HUES6 (cell line): ENCODE data around the gene CASKIN2.
A peak's percentile ranks its signal among the peaks of the same experiment; 100 is the strongest.

Experiments
- H3K27ac ChIP-seq: 2 replicates; pipeline ENCODE4 v1.7.0; 2013; ENCODE audit warnings: low read depth, mild to moderate bottlenecking, low read length, inconsistent platforms
- H3K27me3 ChIP-seq: 2 replicates; pipeline ENCODE4 v1.6.1; 2013; ENCODE audit warnings: low read length; ENCODE audit not compliant: control insufficient read depth, insufficient read depth
- H3K36me3 ChIP-seq: 2 replicates; pipeline ENCODE4 v1.6.1; 2013; ENCODE audit warnings: low read length; ENCODE audit not compliant: control insufficient read depth, insufficient read depth
- H3K4me1 ChIP-seq: 2 replicates; pipeline ENCODE4 v1.6.1; 2013; ENCODE audit warnings: low read length; ENCODE audit not compliant: control insufficient read depth, insufficient read depth
- H3K4me3 ChIP-seq: 2 replicates; pipeline ENCODE4 v1.5.1; 2013; ENCODE audit warnings: low read depth, low read length
- H3K9ac ChIP-seq: one replicate; pipeline ENCODE4 v1.6.1; 2013; ENCODE audit warnings: mild to moderate bottlenecking, low read length
- H3K9me3 ChIP-seq: 2 replicates; pipeline ENCODE4 v1.6.1; 2013; ENCODE audit warnings: low read depth, low read length; ENCODE audit not compliant: control insufficient read depth, insufficient read depth

CASKIN2 gene

DNA sequence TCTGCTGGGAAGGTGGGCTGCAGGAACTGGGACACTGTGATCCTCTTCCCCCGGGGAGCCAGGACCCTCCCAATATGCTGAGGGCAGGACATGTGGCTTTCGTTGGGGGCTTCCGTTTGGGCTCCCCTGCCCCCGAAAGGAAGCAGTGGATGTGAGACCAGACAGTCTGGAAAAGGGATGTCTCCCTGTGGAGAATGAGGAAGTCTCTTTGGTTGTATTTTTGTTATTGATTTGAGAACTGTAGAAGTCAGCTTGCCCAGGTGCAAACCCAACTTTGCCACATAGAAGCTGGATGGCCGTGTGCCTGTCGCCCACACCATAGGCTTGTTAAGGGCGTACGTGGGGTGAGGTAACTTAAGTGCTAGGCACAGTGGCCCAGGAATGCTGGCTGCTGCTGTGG is 28.9 kb upstream of the CASKIN2 start:
- H3K9ac ChIP-seq, result no peak overlapping the region
- H3K4me1 ChIP-seq, result peaks cover 27% of the 10 kb centered on the region
- no peak overlapping the region for H3K4me3 ChIP-seq
- H3K9me3 ChIP-seq, result no peaks in the 10 kb centered on the region
- H3K27ac ChIP-seq, result no peak overlapping the region
- H3K36me3 ChIP-seq, result no peaks in the 10 kb centered on the region; the same call in 1 of the 2 replicates
- H3K27me3 ChIP-seq, result no peaks in the 10 kb centered on the region

- no peak overlapping the region for H3K27ac ChIP-seq
Measured at GRCh38 chr17:75542728-75543336, 27.5 kb upstream of the CASKIN2 start.

GRCh38 chr17:75542229-75542628 is 26.9 kb upstream of the CASKIN2 start:
- Histone ChIP-seq H3K9me3 (no peaks in the 10 kb centered on the region), H3K36me3 (no peaks in the 10 kb centered on the region; the same call in 1 of the 2 replicates), H3K4me3 (no peak overlapping the region), H3K27ac (no peak overlapping the region), H3K4me1 (peaks cover 21% of the 10 kb centered on the region), H3K9ac (no peak overlapping the region), H3K27me3 (no peaks in the 10 kb centered on the region)

More at GRCh38 chr17:75542728-75543336, 27.5 kb upstream of the CASKIN2 start:
- Histone ChIP-seq H3K9me3 (no peaks in the 10 kb centered on the region), H3K36me3 (no peaks in the 10 kb centered on the region; the same call in 1 of the 2 replicates), H3K27me3 (no peaks in the 10 kb centered on the region), H3K9ac (no peak overlapping the region), H3K4me1 (peaks cover 21% of the 10 kb centered on the region), H3K4me3 (no peak overlapping the region)

- Histone ChIP-seq H3K27ac (no peak overlapping the region), H3K4me1 (peaks cover 21% of the 10 kb centered on the region), H3K27me3 (no peaks in the 10 kb centered on the region), H3K9ac (no peak overlapping the region), H3K9me3 (no peaks in the 10 kb centered on the region), H3K4me3 (no peak overlapping the region), H3K36me3 (no peaks in the 10 kb centered on the region; the same call in 1 of the 2 replicates)
Measured at GRCh38 chr17:75540923-75541503, 25.7 kb upstream of the CASKIN2 start.

DNA sequence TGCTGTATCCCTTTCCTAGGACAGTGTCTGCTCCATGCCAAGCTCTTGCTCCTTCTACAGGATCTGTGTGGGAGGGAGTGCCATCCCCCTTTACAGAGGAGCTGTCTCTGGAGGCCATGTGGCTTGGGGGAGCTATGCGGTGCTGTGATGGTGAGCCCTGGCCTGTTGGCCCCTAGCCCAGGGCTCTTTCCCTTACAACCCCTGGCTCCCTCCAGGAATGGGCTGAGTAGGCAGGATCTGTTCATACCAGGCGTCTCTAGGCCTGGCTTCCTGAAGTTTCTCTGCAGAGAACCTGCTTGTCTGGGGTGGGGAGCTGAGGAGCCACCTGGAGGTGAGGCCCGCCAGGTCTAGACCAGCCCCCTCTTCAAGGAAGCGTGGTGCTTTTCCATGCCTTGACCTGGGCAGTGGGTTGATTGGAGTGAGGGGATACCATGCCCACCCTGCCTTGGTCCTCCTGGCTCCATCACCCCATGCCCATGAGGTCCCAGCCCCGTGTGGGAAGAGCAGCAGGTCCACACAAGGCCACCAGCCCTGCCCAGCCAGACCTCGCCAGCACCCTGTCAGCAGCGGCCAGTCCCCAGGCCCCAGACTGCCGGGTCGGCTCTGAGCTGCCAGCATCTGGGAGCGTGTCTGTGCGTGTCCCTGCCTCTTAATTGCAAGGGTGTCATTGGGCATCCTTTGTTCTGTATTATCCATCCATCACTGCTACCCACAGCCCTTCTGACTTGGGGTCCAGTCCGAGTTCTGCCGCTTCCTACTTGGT is 24.8 kb upstream of the CASKIN2 start:
- no peak overlapping the region for H3K4me3 ChIP-seq
- H3K9ac ChIP-seq, result peak overlapping the region; percentile 15
- no peaks in the 10 kb centered on the region for H3K9me3 ChIP-seq
- H3K4me1 ChIP-seq, result peaks cover 16% of the 10 kb centered on the region
- H3K27me3 ChIP-seq, result no peaks in the 10 kb centered on the region
- no peaks in the 10 kb centered on the region; the same call in 1 of the 2 replicates for H3K36me3 ChIP-seq
- H3K27ac ChIP-seq, result no peak overlapping the region

GRCh38 chr17:75536366-75536765 is 21.0 kb upstream of the CASKIN2 start:
- Histone ChIP-seq H3K27me3 (no peaks in the 10 kb centered on the region), H3K4me3 (no peak overlapping the region), H3K27ac (no peak overlapping the region)

GRCh38 chr17:75535871-75536270 is 20.5 kb upstream of the CASKIN2 start:
- Histone ChIP-seq H3K4me1 (peaks cover 12% of the 10 kb centered on the region), H3K9ac (no peak overlapping the region), H3K4me3 (no peak overlapping the region), H3K27ac (no peak overlapping the region), H3K36me3 (no peaks in the 10 kb centered on the region; the same call in 1 of the 2 replicates), H3K27me3 (no peaks in the 10 kb centered on the region), H3K9me3 (no peaks in the 10 kb centered on the region)

More at GRCh38 chr17:75536366-75536765, 21.0 kb upstream of the CASKIN2 start:
- Histone ChIP-seq H3K4me1 (peaks cover 7% of the 10 kb centered on the region; the same call in 1 of the 2 replicates), H3K9ac (no peak overlapping the region), H3K36me3 (no peaks in the 10 kb centered on the region; the same call in 1 of the 2 replicates), H3K9me3 (no peaks in the 10 kb centered on the region)

DNA sequence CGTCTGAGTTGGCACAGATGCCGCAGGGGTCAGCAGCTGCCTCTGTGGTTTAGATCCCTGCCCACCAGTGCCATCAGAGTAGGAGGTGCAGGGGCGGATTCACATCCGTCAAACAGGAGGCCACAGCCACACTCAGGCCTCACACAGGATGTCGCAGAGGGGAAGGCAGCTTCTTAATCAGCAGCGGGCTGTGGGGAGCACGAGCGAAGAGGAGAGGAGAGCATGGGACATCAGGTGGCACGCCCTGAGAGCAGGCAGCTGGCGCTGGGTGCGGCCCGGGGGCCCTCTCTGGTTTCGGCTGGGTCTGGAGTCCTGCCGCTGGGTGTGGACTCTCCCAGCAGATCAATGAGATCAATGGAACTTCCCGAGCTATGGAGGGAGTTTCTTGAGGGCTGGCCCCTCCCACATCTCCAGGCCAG is 19.8 kb upstream of the CASKIN2 start:
- Histone ChIP-seq H3K4me3 (no peak overlapping the region), H3K27me3 (no peaks in the 10 kb centered on the region), H3K36me3 (no peaks in the 10 kb centered on the region; the same call in 1 of the 2 replicates), H3K4me1 (peaks cover 14% of the 10 kb centered on the region), H3K9ac (no peak overlapping the region), H3K27ac (no peak overlapping the region), H3K9me3 (no peaks in the 10 kb centered on the region)

GRCh38 chr17:75531721-75532072 is 16.4 kb upstream of the CASKIN2 start:
- Histone ChIP-seq H3K36me3 (no peaks in the 10 kb centered on the region; the same call in 1 of the 2 replicates), H3K27ac (no peak overlapping the region), H3K4me3 (no peak overlapping the region), H3K9me3 (no peaks in the 10 kb centered on the region), H3K4me1 (peaks cover 15% of the 10 kb centered on the region), H3K9ac (no peak overlapping the region), H3K27me3 (peaks cover 5% of the 10 kb centered on the region; the same call in 1 of the 2 replicates)

DNA sequence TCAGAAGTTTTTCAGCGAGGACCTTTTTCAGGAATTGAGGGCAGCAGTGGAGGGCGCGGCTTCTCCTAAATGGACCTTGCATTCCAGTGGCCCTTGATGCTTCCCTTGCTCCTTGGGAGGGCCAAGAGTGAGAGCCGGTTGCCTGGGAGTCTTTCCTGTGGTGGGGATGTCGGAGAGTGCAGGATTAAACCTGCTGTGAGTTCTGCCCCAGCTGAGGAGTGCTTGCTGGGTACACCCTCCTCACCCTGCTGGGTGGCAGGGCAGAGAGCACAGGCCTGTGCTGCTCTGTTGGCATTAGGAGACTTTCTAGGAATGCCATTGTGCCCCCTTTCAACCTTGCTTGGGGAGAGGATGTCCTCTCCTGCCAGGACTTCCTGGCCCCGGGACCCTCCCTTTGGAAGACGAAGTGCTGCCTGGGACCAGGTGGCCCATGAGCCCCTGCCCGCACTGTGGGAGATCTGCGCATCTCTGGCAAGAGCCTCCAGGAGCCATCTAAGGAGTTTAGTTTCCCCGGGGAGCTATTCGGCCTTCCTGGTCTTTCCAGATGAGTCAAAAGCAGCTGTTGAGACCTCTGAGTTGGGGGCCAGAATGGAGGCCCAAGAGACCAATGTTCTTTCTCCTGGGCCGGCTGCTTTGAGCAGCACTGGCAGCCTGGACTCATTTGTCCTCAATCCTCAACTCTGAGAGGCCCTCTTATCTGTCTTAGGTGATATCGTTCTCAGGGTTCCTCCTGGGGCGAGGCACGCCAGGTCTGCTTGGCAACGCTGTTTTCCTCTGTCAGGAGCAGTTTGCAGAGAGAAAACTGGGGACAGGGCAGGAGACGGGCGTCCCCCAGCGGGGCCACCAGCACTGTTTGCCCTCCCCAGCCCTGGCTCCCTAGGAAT is 15.7 kb upstream of the CASKIN2 start:
- Histone ChIP-seq H3K9ac (no peak overlapping the region), H3K4me1 (peaks cover 21% of the 10 kb centered on the region), H3K27ac (no peak overlapping the region), H3K27me3 (peaks cover 12% of the 10 kb centered on the region), H3K9me3 (no peaks in the 10 kb centered on the region), H3K4me3 (no peak overlapping the region), H3K36me3 (no peaks in the 10 kb centered on the region; the same call in 1 of the 2 replicates)
